Measurements from ENCODE around the gene DNAH9.

Gene DNAH9

DNA sequence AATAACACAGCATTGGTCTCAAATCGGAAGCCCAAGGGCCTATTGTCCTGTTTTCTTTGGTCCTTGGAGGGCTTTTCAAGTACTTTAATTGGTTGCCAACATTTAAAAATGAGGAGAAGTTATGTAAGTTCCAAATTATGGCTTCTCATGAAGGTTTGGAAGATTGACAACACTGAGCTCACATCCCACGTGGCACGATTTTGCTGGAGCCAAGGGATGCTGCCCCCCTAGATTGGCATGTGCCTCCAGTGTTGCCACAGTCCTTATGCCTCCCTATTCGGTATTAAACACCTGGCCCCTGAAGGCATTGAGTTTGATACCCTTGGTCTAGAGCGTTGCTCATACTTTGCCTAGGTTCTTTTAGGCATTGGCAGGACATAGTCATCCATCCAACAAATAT is 291.0 kb downstream of the DNAH9 start:
- TF ChIP-seq, protein P1, sequence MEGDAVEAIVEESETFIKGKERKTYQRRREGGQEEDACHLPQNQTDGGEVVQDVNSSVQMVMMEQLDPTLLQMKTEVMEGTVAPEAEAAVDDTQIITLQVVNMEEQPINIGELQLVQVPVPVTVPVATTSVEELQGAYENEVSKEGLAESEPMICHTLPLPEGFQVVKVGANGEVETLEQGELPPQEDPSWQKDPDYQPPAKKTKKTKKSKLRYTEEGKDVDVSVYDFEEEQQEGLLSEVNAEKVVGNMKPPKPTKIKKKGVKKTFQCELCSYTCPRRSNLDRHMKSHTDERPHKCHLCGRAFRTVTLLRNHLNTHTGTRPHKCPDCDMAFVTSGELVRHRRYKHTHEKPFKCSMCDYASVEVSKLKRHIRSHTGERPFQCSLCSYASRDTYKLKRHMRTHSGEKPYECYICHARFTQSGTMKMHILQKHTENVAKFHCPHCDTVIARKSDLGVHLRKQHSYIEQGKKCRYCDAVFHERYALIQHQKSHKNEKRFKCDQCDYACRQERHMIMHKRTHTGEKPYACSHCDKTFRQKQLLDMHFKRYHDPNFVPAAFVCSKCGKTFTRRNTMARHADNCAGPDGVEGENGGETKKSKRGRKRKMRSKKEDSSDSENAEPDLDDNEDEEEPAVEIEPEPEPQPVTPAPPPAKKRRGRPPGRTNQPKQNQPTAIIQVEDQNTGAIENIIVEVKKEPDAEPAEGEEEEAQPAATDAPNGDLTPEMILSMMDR (IDR thresholded peaks at IDR 0.05; ENCODE audit: low read depth, low read length), result no peak
- Histone ChIP-seq H3K9me3 (no peaks in the 10 kb centered on the region), H3K4me1 (no peaks in the 10 kb centered on the region), H3K27me3 (no peaks in the 10 kb centered on the region), H3K4me3 (ENCODE audit: low read depth, low read length) (no peak overlapping the region), H3K36me3 (no peaks in the 10 kb centered on the region)
- DNase-seq, result no peak

GRCh38 chr17:11893862-11894261 is 295.6 kb downstream of the DNAH9 start:
- no peak overlapping the region for H3K4me3 ChIP-seq (ENCODE audit: low read depth, low read length)
- TF ChIP-seq, protein P1 (IDR thresholded peaks at IDR 0.05; ENCODE audit: low read depth, low read length), result no peak
- no peaks in the 10 kb centered on the region for H3K4me1 ChIP-seq
- no peaks in the 10 kb centered on the region for H3K36me3 ChIP-seq
- no peaks in the 10 kb centered on the region for H3K9me3 ChIP-seq
- H3K27me3 ChIP-seq, result no peaks in the 10 kb centered on the region
- no peak for DNase-seq

DNA sequence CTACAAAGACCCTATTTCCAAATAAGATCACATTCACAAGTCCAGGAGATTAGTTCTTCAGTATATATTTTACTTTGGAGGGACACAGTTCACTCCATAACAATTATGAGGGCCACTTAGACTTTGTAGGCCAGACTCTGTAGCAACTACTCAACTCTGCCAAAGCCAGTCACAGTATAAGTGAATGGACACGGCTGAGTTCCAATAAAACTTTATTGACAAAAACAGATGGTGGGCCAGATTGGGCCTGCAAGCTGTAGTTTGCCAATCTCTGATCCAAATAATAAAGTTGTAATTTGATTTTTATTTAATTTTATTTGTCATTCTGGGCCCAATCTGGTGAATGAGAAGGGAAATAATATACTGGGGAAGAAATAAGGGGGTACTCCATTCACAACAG is 297.9 kb downstream of the DNAH9 start:
- TF ChIP-seq, protein P1 (IDR thresholded peaks at IDR 0.05; ENCODE audit: low read depth, low read length), result no peak
- no peaks in the 10 kb centered on the region for H3K36me3 ChIP-seq

GRCh38 chr17:11898526-11899235 is 300.4 kb downstream of the DNAH9 start:
- Histone ChIP-seq H3K36me3 (no peaks in the 10 kb centered on the region), H3K4me1 (no peaks in the 10 kb centered on the region), H3K27me3 (no peaks in the 10 kb centered on the region), H3K4me3 (ENCODE audit: low read depth, low read length) (no peak overlapping the region), H3K9me3 (no peaks in the 10 kb centered on the region)
- TF ChIP-seq, protein P1 (IDR thresholded peaks at IDR 0.05; ENCODE audit: low read depth, low read length), result no peak
- no peak for DNase-seq

More for the DNA sequence above, 297.9 kb downstream of the DNAH9 start:
- Histone ChIP-seq H3K4me1 (no peaks in the 10 kb centered on the region), H3K9me3 (no peaks in the 10 kb centered on the region), H3K27me3 (no peaks in the 10 kb centered on the region), H3K4me3 (ENCODE audit: low read depth, low read length) (no peak overlapping the region)
- no peak for DNase-seq

GRCh38 chr17:11899537-11899942 is 301.3 kb downstream of the DNAH9 start:
- Histone ChIP-seq H3K27me3 (no peaks in the 10 kb centered on the region), H3K9me3 (no peaks in the 10 kb centered on the region), H3K4me1 (no peaks in the 10 kb centered on the region), H3K4me3 (ENCODE audit: low read depth, low read length) (no peak overlapping the region), H3K36me3 (no peaks in the 10 kb centered on the region)
- DNase-seq, result no peak
- TF ChIP-seq, protein P1 (IDR thresholded peaks at IDR 0.05; ENCODE audit: low read depth, low read length), result no peak

DNA sequence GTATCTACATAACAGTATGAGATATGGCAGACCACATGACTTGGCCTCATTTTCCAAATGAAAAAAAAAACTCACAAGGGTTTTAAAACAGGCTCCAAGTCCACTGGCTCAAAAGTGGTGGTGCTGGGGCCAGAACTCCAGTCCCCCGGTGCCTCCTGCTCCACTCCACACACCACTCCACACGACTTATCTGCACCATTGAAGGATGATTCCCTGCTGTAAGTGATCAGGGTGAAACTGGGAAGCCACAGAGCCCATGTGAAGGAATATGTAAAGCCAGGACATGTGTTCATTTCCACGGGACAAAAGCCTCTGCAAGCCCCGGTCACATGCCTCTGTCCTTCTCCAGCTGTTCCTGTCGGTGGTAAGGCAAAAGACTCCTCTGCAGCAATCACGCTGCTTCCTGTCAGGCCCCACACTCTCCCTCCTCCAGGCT is 301.8 kb downstream of the DNAH9 start:
- Histone ChIP-seq H3K9me3 (no peaks in the 10 kb centered on the region), H3K27me3 (no peaks in the 10 kb centered on the region), H3K4me3 (ENCODE audit: low read depth, low read length) (no peak overlapping the region), H3K4me1 (no peaks in the 10 kb centered on the region), H3K36me3 (no peaks in the 10 kb centered on the region)
- no peak for DNase-seq
- TF ChIP-seq, protein P1 (IDR thresholded peaks at IDR 0.05; ENCODE audit: low read depth, low read length), result no peak

All from BE2C (cell line).